Activated CD4-positive, alpha-beta T cell treated with anti-CD3 and anti-CD28 coated beads, Interleukin-2, amount 50 U/mL, for 1 hour (primary cell): ENCODE results near the gene TSR3.

Source experiments
- DNase-seq: peaks from one replicate; pipeline ENCODE4 v3.0.0-alpha.2; 2020

TSR3 gene

GRCh38 chr16:1322407-1322806, 29.3 kb downstream of the TSR3 start:
- no peak for DNase-seq

GRCh38 chr16:1320658-1321240, 30.9 kb downstream of the TSR3 start:
- no peak for DNase-seq

- no peak for DNase-seq
These were observed 31.6 kb downstream of the TSR3 start for GRCh38 chr16:1320097-1320496.

- DNase-seq = no peak
These were observed 32.6 kb downstream of the TSR3 start for GRCh38 chr16:1319041-1319440.

- DNase-seq = no peak
These were observed 33.5 kb downstream of the TSR3 start for GRCh38 chr16:1318268-1318545.

GRCh38 chr16:1317479-1318267, 34.0 kb downstream of the TSR3 start:
- no peak for DNase-seq

GRCh38 chr16:1316033-1316405, 35.7 kb downstream of the TSR3 start:
- no peak for DNase-seq

GRCh38 chr16:1315081-1316032, 36.3 kb downstream of the TSR3 start:
- DNase-seq = no peak

- no peak for DNase-seq
These were observed 37.1 kb downstream of the TSR3 start for GRCh38 chr16:1314399-1315068.

GRCh38 chr16:1313721-1314369, 37.8 kb downstream of the TSR3 start:
- DNase-seq = no peak

- no peak for DNase-seq
These were observed 38.8 kb downstream of the TSR3 start for GRCh38 chr16:1312903-1313302.

GRCh38 chr16:1312467-1312816, 39.2 kb downstream of the TSR3 start:
- DNase-seq = no peak

GRCh38 chr16:1311738-1312466, 39.8 kb downstream of the TSR3 start:
- DNase-seq = no peak

GRCh38 chr16:1311212-1311737, 40.4 kb downstream of the TSR3 start:
- no peak for DNase-seq

GRCh38 chr16:1310832-1311200, 40.9 kb downstream of the TSR3 start:
- peak; percentile 24 for DNase-seq

- DNase-seq = peak; percentile 41
These were observed 41.5 kb downstream of the TSR3 start for GRCh38 chr16:1309888-1310831.

GRCh38 chr16:1308977-1309885, 42.4 kb downstream of the TSR3 start, which contains the start of gene UBE2I:
Gene UBE2I (plus strand): TSS chr16:1309636. CDS start chr16:1314031, 4,395 bp downstream.
- DNase-seq = peak; percentile 97

GRCh38 chr16:1308036-1308976, 43.4 kb downstream of the TSR3 start:
- DNase-seq = no peak
